Measurements from ENCODE around the gene ATG3.

GRCh38 chr3:112546216-112546759 lies 15.5 kb downstream of the ATG3 start:
- TF ChIP-seq CTCF (IDR thresholded peaks at IDR 0.05): no peak
- no peak for TF ChIP-seq POLR2A (IDR thresholded peaks at IDR 0.05)
